ENCODE measurements around the gene GPX7. TPM values are rescaled to one million over a fixed set of nuclear protein-coding genes. Genes with fewer than 3 reads are reported as not detected.

The GPX7 gene
- total RNA-seq, 2 experiments from 2014 or later = 11.7 to 12.5 TPM

DNA sequence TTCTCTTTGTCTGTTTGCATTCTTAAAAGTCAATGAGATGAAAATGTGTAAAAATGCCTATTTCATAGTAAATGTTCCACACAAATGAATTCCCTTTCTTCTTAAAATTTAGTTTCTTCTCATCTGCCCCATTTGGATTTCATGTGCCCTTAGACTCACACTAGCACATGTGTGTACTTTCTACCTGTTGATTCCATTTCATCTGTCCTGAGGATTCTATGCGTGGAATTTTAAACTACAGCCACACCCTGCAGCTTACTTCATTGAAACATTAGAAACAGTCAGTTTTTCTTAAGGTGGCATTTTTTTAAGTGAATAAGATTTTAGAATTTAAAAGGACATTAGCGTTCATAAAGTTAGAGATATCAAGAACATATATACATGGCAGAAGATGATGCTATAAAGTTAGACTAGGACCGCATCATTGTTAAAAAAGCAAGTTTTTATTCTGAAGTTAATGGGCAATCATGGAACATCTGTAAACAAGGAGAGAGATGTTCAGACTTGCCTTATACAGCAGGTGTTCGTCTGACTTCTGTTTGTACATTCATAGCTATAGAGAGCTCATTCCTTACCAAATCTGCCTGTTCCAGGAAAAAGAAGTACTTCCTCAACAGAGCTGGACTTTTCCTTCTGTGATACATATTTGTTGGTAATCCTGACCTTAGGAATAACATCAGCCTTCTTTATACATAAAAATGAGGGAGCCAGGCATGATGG is 45.4 kb upstream of the GPX7 start:
- Mint-ChIP-seq H3K9me3 (no peaks in the 10 kb centered on the region), H3K4me1 (ENCODE audit: low read depth) (peaks cover 20% of the 10 kb centered on the region), H3K36me3 (ENCODE audit: low read depth) (no peaks in the 10 kb centered on the region), H3K4me3 (no peak overlapping the region), H3K27ac (peak overlapping the region; percentile 8), H3K27me3 (no peaks in the 10 kb centered on the region)
- TF ChIP-seq, protein P1, sequence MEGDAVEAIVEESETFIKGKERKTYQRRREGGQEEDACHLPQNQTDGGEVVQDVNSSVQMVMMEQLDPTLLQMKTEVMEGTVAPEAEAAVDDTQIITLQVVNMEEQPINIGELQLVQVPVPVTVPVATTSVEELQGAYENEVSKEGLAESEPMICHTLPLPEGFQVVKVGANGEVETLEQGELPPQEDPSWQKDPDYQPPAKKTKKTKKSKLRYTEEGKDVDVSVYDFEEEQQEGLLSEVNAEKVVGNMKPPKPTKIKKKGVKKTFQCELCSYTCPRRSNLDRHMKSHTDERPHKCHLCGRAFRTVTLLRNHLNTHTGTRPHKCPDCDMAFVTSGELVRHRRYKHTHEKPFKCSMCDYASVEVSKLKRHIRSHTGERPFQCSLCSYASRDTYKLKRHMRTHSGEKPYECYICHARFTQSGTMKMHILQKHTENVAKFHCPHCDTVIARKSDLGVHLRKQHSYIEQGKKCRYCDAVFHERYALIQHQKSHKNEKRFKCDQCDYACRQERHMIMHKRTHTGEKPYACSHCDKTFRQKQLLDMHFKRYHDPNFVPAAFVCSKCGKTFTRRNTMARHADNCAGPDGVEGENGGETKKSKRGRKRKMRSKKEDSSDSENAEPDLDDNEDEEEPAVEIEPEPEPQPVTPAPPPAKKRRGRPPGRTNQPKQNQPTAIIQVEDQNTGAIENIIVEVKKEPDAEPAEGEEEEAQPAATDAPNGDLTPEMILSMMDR (IDR thresholded peaks at IDR 0.05) = no peak
- ChIA-PET CTCF (interaction anchor here (0.6 kb wide), 1 partner anchor 158 kb away, joined by 3 read pairs; no protein-coding TSS in a partner anchor), POLR2A (no interaction called here)
- Histone ChIP-seq H3K4me1 (ENCODE audit: insufficient read depth, low read length) (peaks cover 11% of the 10 kb centered on the region), H3K4me3 (ENCODE audit: low read length) (no peak overlapping the region), H3K27me3 (ENCODE audit: control insufficient read depth in 1 of 2, insufficient read depth in 2 of 2, low read length in 2 of 2) (no peaks in the 10 kb centered on the region), H3K27ac (ENCODE audit: low read depth in 1 of 2, low read length in 2 of 2) (no peak overlapping the region), H3K9me3 (ENCODE audit: control insufficient read depth in 1 of 2, insufficient read depth in 1 of 2, low read length in 2 of 2) (no peaks in the 10 kb centered on the region), H3K36me3 (ENCODE audit: insufficient read depth, low read length) (no peaks in the 10 kb centered on the region)
- intact Hi-C loops (cut with DNase I, micrococcal nuclease) = loop anchor here in 1 of 2 experiments (2.0 to 5.0 kb wide), 2 partner anchors 34 to 44 kb away; no protein-coding TSS in a partner anchor
- no peak for DNase-seq
- no peak for ATAC-seq (ENCODE audit: poor library complexity)

DNA sequence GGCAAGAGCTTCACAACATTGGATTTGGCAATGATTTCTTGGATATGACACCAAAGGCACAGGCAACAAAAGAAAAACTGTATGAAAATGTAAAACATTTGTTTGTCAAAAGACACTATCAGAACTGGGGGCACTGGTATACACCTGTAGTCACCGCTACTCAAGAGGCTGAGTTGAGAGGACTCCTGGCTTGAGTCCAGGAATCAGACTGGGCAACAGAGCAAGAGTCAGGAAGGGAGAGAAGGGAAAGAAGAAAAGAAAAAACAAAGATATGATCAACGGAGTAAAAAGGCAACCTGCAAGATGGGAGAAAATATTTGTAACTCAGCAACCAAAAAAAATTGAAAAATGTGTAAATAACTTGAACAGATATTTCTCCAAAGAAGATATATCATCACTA is 43.2 kb upstream of the GPX7 start:
- Histone ChIP-seq H3K9me3 (ENCODE audit: control insufficient read depth in 1 of 2, insufficient read depth in 1 of 2, low read length in 2 of 2) (no peaks in the 10 kb centered on the region), H3K36me3 (ENCODE audit: insufficient read depth, low read length) (no peaks in the 10 kb centered on the region), H3K4me3 (ENCODE audit: low read length) (no peak overlapping the region), H3K4me1 (ENCODE audit: insufficient read depth, low read length) (peaks cover 6% of the 10 kb centered on the region), H3K27ac (ENCODE audit: low read depth in 1 of 2, low read length in 2 of 2) (no peak overlapping the region), H3K27me3 (ENCODE audit: control insufficient read depth in 1 of 2, insufficient read depth in 2 of 2, low read length in 2 of 2) (no peaks in the 10 kb centered on the region)
- Mint-ChIP-seq H3K9me3 (no peaks in the 10 kb centered on the region), H3K4me3 (no peak overlapping the region), H3K36me3 (ENCODE audit: low read depth) (no peaks in the 10 kb centered on the region), H3K27ac (no peak overlapping the region), H3K27me3 (no peaks in the 10 kb centered on the region), H3K4me1 (ENCODE audit: low read depth) (peaks cover 19% of the 10 kb centered on the region)
- DNase-seq (no peak), ATAC-seq (ENCODE audit: poor library complexity) (no peak)
- TF ChIP-seq, protein P1 (IDR thresholded peaks at IDR 0.05) = no peak
- CTCF ChIA-PET = no interaction called here
- intact Hi-C loops (cut with DNase I, micrococcal nuclease) = loop anchor here in 1 of 2 experiments (5.0 kb wide), 1 partner anchor 37 kb away; no protein-coding TSS in a partner anchor
- POLR2A ChIA-PET = no interaction called here

DNA sequence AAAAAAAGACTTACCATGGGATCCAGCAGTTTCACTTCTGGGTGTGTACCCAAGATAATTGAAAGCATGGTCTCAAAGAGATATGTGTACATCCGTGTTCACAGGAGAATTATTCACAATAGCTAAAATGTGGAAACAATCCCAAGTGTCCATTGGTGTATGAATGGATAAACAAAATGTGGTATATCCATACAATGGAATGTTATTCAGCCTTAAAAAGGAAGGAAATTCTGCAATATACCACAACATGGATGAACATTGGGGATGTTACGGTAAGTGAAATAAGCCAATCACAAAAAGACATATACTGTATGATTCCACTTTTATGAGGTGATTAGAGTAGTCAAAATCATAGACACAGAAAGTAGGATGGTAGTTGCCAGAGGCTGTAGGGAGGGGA is 42.3 kb upstream of the GPX7 start:
- Histone ChIP-seq H3K27me3 (ENCODE audit: control insufficient read depth in 1 of 2, insufficient read depth in 2 of 2, low read length in 2 of 2) (no peaks in the 10 kb centered on the region), H3K9me3 (ENCODE audit: control insufficient read depth in 1 of 2, insufficient read depth in 1 of 2, low read length in 2 of 2) (no peaks in the 10 kb centered on the region), H3K27ac (ENCODE audit: low read depth in 1 of 2, low read length in 2 of 2) (no peak overlapping the region), H3K36me3 (ENCODE audit: insufficient read depth, low read length) (no peaks in the 10 kb centered on the region), H3K4me3 (ENCODE audit: low read length) (no peak overlapping the region), H3K4me1 (ENCODE audit: insufficient read depth, low read length) (no peaks in the 10 kb centered on the region)
- POLR2A ChIA-PET = no interaction called here
- DNase-seq (no peak), ATAC-seq (ENCODE audit: poor library complexity) (no peak)
- Mint-ChIP-seq H3K9me3 (no peaks in the 10 kb centered on the region), H3K4me1 (ENCODE audit: low read depth) (peaks cover 10% of the 10 kb centered on the region), H3K27me3 (no peaks in the 10 kb centered on the region), H3K36me3 (ENCODE audit: low read depth) (no peaks in the 10 kb centered on the region), H3K27ac (no peak overlapping the region), H3K4me3 (no peak overlapping the region)
- intact Hi-C loops (cut with DNase I, micrococcal nuclease) = loop anchor here in 1 of 2 experiments (5.0 kb wide), 1 partner anchor 38 kb away; no protein-coding TSS in a partner anchor
- TF ChIP-seq, protein P1 (IDR thresholded peaks at IDR 0.05) = no peak
- CTCF ChIA-PET = no interaction called here

Data from CD4-positive, alpha-beta T cell (primary cell).